Calu3 (cell line): ENCODE data around the gene PLET1. TPM values are rescaled to one million over a fixed set of nuclear protein-coding genes. Genes with fewer than 3 reads are reported as not detected.

Experiments used
- BruUV-seq: library from RNA; stranded (reverse); fragments of 400-500 nt; replicated peaks from 2 replicates; lab custom pipeline; 2021; lab: Mats Ljungman, UMichigan
- CTCF ChIA-PET: fragments of 300-600 bp; sonication (Branson Sonifier 250); formaldehyde crosslinking; loops from one replicate; lab custom pipeline; 2022; ENCODE audit warnings: antibody characterized with exemption; lab: Charles Lee
- DNase-seq: peaks from one replicate; pipeline ENCODE4 v3.0.0; 2022
- H3K27ac Mint-ChIP-seq: one replicate; pipeline ENCODE4 v1.8.0; 2022; ENCODE audit warnings: mixed read lengths; ENCODE audit not compliant: unreplicated experiment
- H3K27me3 Mint-ChIP-seq: one replicate; pipeline ENCODE4 v1.8.0; 2022; ENCODE audit warnings: mixed read lengths; ENCODE audit not compliant: unreplicated experiment
- H3K36me3 Mint-ChIP-seq: one replicate; pipeline ENCODE4 v1.8.0; 2022; ENCODE audit warnings: mild to moderate bottlenecking, moderate library complexity, mixed read lengths; ENCODE audit not compliant: insufficient read depth, unreplicated experiment
- H3K4me1 Mint-ChIP-seq: one replicate; pipeline ENCODE4 v1.8.0; 2022; ENCODE audit warnings: mild to moderate bottlenecking, low read depth, mixed read lengths; ENCODE audit not compliant: unreplicated experiment
- H3K4me3 Mint-ChIP-seq: one replicate; pipeline ENCODE4 v1.8.0; 2022; ENCODE audit warnings: mild to moderate bottlenecking, low read depth, moderate library complexity, mixed read lengths; ENCODE audit not compliant: unreplicated experiment
- H3K9me3 Mint-ChIP-seq: one replicate; pipeline ENCODE4 v1.8.0; 2022; ENCODE audit warnings: low read depth, mixed read lengths; ENCODE audit not compliant: unreplicated experiment
- CTCF ChIP-seq: fragments of 200-600 bp; IDR thresholded peaks from one replicate; pipeline ENCODE4 v1.8.0; 2022; ENCODE audit warnings: antibody characterized with exemption; ENCODE audit not compliant: unreplicated experiment
- intact Hi-C: fragments of 100-400 bp; cut with micrococcal nuclease; formaldehyde crosslinking; loops from one replicate; pipeline ENCODE4 v1.10.0; 2022; ENCODE audit not compliant: unreplicated experiment
- total RNA-seq: library from RNA; stranded (reverse); gene quantifications from 2 replicates; pipeline ENCODE4 v1.2.3, GENCODE V29; 2022

Gene PLET1
- total RNA-seq, 1 experiment from 2014 or later, result not detected

- no TSS peak for BruUV-seq
Observed at GRCh38 chr11:112278803-112279202, 18.1 kb upstream of the PLET1 start.

GRCh38 chr11:112277941-112278340, 17.3 kb upstream of the PLET1 start:
- Mint-ChIP-seq H3K27ac (no peak overlapping the region), H3K36me3 (no peaks in the 10 kb centered on the region), H3K9me3 (no peaks in the 10 kb centered on the region), H3K4me3 (no peak overlapping the region), H3K27me3 (no peaks in the 10 kb centered on the region), H3K4me1 (peaks cover 10% of the 10 kb centered on the region)
- CTCF ChIA-PET, result interaction anchor here (0.7 kb wide), 1 partner anchor 178 kb away, joined by 3 read pairs; no protein-coding TSS in a partner anchor
- no TSS peak for BruUV-seq
- TF ChIP-seq CTCF, result no peak
- intact Hi-C loops, result loop anchor here (5.0 kb wide), 1 partner anchor 166 kb away; no protein-coding TSS in a partner anchor
- DNase-seq, result no peak

More at GRCh38 chr11:112278803-112279202, 18.1 kb upstream of the PLET1 start:
- DNase-seq, result no peak
- peaks cover 10% of the 10 kb centered on the region for H3K4me1 Mint-ChIP-seq
- no peak overlapping the region for H3K4me3 Mint-ChIP-seq
- no peak overlapping the region for H3K27ac Mint-ChIP-seq
- CTCF ChIA-PET, result interaction anchor here (0.7 to 2.0 kb wide), 3 partner anchors 8 to 158 kb away, joined by 3 to 14 read pairs (median 4); no protein-coding TSS in a partner anchor
- no peaks in the 10 kb centered on the region for H3K9me3 Mint-ChIP-seq
- TF ChIP-seq CTCF, result no peak
- intact Hi-C loops, result loop anchor here (5.0 kb wide), 1 partner anchor 167 kb away; no protein-coding TSS in a partner anchor
- no peaks in the 10 kb centered on the region for H3K36me3 Mint-ChIP-seq
- no peaks in the 10 kb centered on the region for H3K27me3 Mint-ChIP-seq

- peaks cover 10% of the 10 kb centered on the region for H3K4me1 Mint-ChIP-seq
- DNase-seq, result no peak
- no peaks in the 10 kb centered on the region for H3K27me3 Mint-ChIP-seq
- no peak for TF ChIP-seq CTCF
- H3K9me3 Mint-ChIP-seq, result no peaks in the 10 kb centered on the region
- no peaks in the 10 kb centered on the region for H3K36me3 Mint-ChIP-seq
- no TSS peak for BruUV-seq
- CTCF ChIA-PET, result no interaction called here
- intact Hi-C loops, result loop anchor here (5.0 kb wide), 1 partner anchor 165 kb away; no protein-coding TSS in a partner anchor
- no peak overlapping the region for H3K4me3 Mint-ChIP-seq
- H3K27ac Mint-ChIP-seq, result no peak overlapping the region
Observed at GRCh38 chr11:112277029-112277428, 16.4 kb upstream of the PLET1 start.

- Mint-ChIP-seq H3K4me3 (no peak overlapping the region), H3K27ac (no peak overlapping the region), H3K9me3 (no peaks in the 10 kb centered on the region), H3K4me1 (peaks cover 32% of the 10 kb centered on the region), H3K27me3 (no peaks in the 10 kb centered on the region), H3K36me3 (peaks cover 7% of the 10 kb centered on the region)
- CTCF ChIA-PET, result no interaction called here
- no TSS peak for BruUV-seq
- no peak for TF ChIP-seq CTCF
- intact Hi-C loops, result no loop called here
- DNase-seq, result no peak
Observed at GRCh38 chr11:112274007-112274783, 13.5 kb upstream of the PLET1 start.
